ENCODE results near the gene PSAT1. TPM values are rescaled to one million over a fixed set of nuclear protein-coding genes. Genes with fewer than 3 reads are reported as not detected.

PSAT1 gene
- total and polyA plus RNA-seq, 3 donors from 2014 or later, result 29.6 to 44.8 (median 39.9) TPM

- Histone ChIP-seq H3K4me1 (peaks cover 10% of the 10 kb centered on the region), H3K36me3 (ENCODE audit: low read depth, missing control alignments) (no peaks in the 10 kb centered on the region), H3K4me3 (peak overlapping the region; percentile 63 to 65), H3K27ac (no peak overlapping the region), H3K9me3 (no peaks in the 10 kb centered on the region), H3K27me3 (no peaks in the 10 kb centered on the region)
- 2 to 3% methylated on average over 14 to 16 of the region's 16 CpGs for WGBS, 2 donors
- intact Hi-C loops (cut with DNase I; ENCODE audit: low total_unique reads), result no loop called here
- TF ChIP-seq POLR2A (IDR thresholded peaks at IDR 0.05), result no peak
- TF ChIP-seq CTCF (IDR thresholded peaks at IDR 0.05), result no peak
- DNase-seq, result peak; percentile 32
Measured at GRCh38 chr9:78298046-78298765, 1.3 kb downstream of the PSAT1 start.

GRCh38 chr9:78300209-78300608 lies 3.3 kb downstream of the PSAT1 start:
- Histone ChIP-seq H3K27ac (no peak overlapping the region), H3K4me1 (peaks cover 10% of the 10 kb centered on the region), H3K36me3 (ENCODE audit: low read depth, missing control alignments) (no peaks in the 10 kb centered on the region), H3K27me3 (no peaks in the 10 kb centered on the region), H3K4me3 (no peak overlapping the region), H3K9me3 (no peaks in the 10 kb centered on the region)
- intact Hi-C loops (cut with DNase I; ENCODE audit: low total_unique reads), result no loop called here
- no peak for DNase-seq
- TF ChIP-seq POLR2A (IDR thresholded peaks at IDR 0.05), result no peak
- no peak for TF ChIP-seq CTCF (IDR thresholded peaks at IDR 0.05)
- WGBS, 2 donors, result 93 to 98% methylated on average over 6 of the region's 6 CpGs

GRCh38 chr9:78301466-78301865 lies 4.5 kb downstream of the PSAT1 start:
- TF ChIP-seq CTCF (IDR thresholded peaks at IDR 0.05), result no peak
- no peak for TF ChIP-seq POLR2A (IDR thresholded peaks at IDR 0.05)

GRCh38 chr9:78303377-78304062 lies 6.6 kb downstream of the PSAT1 start:
- 90 to 91% methylated on average over 3 of the region's 3 CpGs for WGBS, 2 donors
- no peak for TF ChIP-seq CTCF (IDR thresholded peaks at IDR 0.05)
- no peak for TF ChIP-seq POLR2A (IDR thresholded peaks at IDR 0.05)
- DNase-seq, result no peak
- no peaks in the 10 kb centered on the region for H3K4me1 ChIP-seq
- no peaks in the 10 kb centered on the region for H3K9me3 ChIP-seq
- H3K4me3 ChIP-seq, result no peak overlapping the region
- intact Hi-C loops (cut with DNase I; ENCODE audit: low total_unique reads), result no loop called here
- H3K27ac ChIP-seq, result no peak overlapping the region
- H3K36me3 ChIP-seq (ENCODE audit: low read depth, missing control alignments), result no peaks in the 10 kb centered on the region
- H3K27me3 ChIP-seq, result no peaks in the 10 kb centered on the region

More at GRCh38 chr9:78301466-78301865, 4.5 kb downstream of the PSAT1 start:
- H3K27me3 ChIP-seq, result no peaks in the 10 kb centered on the region
- H3K36me3 ChIP-seq (ENCODE audit: low read depth, missing control alignments), result no peaks in the 10 kb centered on the region
- WGBS, 2 donors, result 90 to 96% methylated on average over 2 of the region's 2 CpGs
- H3K27ac ChIP-seq, result no peak overlapping the region
- no peaks in the 10 kb centered on the region for H3K9me3 ChIP-seq
- intact Hi-C loops (cut with DNase I; ENCODE audit: low total_unique reads), result no loop called here
- no peak overlapping the region for H3K4me3 ChIP-seq
- peaks cover 7% of the 10 kb centered on the region for H3K4me1 ChIP-seq
- DNase-seq, result no peak

Data from testis (tissue), 3 donors.